Left ventricle myocardium inferior (tissue), 1 donor: ENCODE measurements around the gene KRT36. TPM values are rescaled to one million over a fixed set of nuclear protein-coding genes. Genes with fewer than 3 reads are reported as not detected.
A peak's percentile ranks its signal among the peaks of the same experiment; 100 is the strongest.

ENCODE experiments used
- DNase-seq: peaks from one replicate; pipeline ENCODE4 v3.0.0-alpha.2; 2020
- H3K27ac ChIP-seq: fragments of 200-600 bp; replicated peaks from 2 replicates; pipeline ENCODE4 v1.8.0; 2021
- H3K27me3 ChIP-seq: fragments of 200-600 bp; 2 replicates; pipeline ENCODE4 v1.8.0; 2021; ENCODE audit warnings: low read depth
- H3K36me3 ChIP-seq: fragments of 200-600 bp; 2 replicates; pipeline ENCODE4 v1.8.0; 2021
- H3K4me1 ChIP-seq: fragments of 200-600 bp; 2 replicates; pipeline ENCODE4 v1.8.0; 2021
- H3K4me3 ChIP-seq: fragments of 200-600 bp; 2 replicates; pipeline ENCODE4 v1.8.0; 2021; ENCODE audit warnings: mild to moderate bottlenecking, moderate library complexity
- H3K9me3 ChIP-seq: fragments of 200-600 bp; replicated peaks from 2 replicates; pipeline ENCODE4 v1.8.0; 2021
- CTCF ChIP-seq: fragments of 200-600 bp; IDR thresholded peaks from 2 replicates; pipeline ENCODE4 v1.8.0; 2021; ENCODE audit warnings: antibody characterized with exemption, mild to moderate bottlenecking, borderline replicate concordance
- intact Hi-C: fragments of 100-400 bp; cut with micrococcal nuclease; formaldehyde crosslinking; loops from one replicate; pipeline ENCODE4 v1.11.0; 2022
- total RNA-seq: library from RNA; stranded (reverse); fragmentation: NEBNext Ultra II Directional; extraction: Animal tissue kit (Norgen Biotek cat#: 25700); gene quantifications from one replicate; pipeline ENCODE4 v1.2.1, GENCODE V29; 2021
- donor health status: DM: no; HTN: yes; CAD: no; lungs with severe emphysema.

Gene KRT36
- total RNA-seq, 1 donor from 2014 or later = not detected

GRCh38 chr17:41478237-41478636, 11.5 kb downstream of the KRT36 start:
- Histone ChIP-seq H3K4me3 (no peak overlapping the region), H3K9me3 (peaks cover 8% of the 10 kb centered on the region), H3K4me1 (no peaks in the 10 kb centered on the region), H3K27me3 (peaks cover 36% of the 10 kb centered on the region), H3K36me3 (no peaks in the 10 kb centered on the region), H3K27ac (no peak overlapping the region)
- intact Hi-C loops = no loop called here
- no peak for DNase-seq
- TF ChIP-seq CTCF = no peak

DNA sequence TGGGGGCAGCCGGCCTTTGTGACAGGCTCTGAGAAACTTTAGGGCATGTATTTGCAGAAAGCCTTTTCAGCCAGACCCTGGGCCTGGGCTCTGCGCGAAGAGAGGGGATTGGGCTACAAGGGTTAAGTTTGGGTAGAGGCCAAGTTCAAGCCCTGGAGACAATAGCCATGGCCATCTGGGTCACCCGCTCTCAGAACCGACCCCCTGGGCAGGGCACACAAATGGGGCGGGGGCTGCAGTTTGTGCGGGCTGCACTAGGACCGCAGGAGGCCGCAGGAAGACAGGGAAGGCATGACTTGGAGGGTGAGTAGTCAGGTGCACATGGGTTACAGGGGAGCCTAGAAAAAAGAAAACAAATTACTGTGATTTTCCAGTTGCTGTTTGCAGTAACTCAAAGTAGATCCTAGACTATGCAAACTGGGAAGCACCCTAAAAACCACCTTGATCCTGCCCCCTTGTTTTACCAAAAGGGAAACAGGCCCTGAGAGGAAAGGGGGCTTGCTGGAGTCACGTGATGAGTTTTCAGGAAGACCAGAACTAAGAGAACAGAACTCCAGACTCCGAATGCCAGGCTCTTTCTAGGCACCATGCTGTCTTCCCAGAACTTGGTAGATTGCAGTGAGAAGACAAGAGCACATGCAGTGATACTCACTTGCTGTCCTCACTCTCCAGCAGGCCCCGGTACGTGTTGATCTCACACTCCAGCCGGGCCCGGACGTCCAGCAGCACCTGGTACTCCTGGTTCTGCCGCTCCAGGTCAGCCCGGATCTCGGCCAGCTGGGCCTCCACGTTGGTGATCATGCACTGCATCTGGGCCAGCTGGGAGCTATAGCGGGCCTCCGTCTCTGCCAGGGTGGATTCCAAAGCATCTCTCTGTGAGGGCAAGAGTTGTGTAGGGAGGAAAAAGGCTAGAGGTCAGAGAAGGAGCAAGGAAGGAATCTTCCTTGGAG, 12.6 kb downstream of the KRT36 start:
- Histone ChIP-seq H3K36me3 (no peaks in the 10 kb centered on the region), H3K4me3 (no peak overlapping the region), H3K27me3 (peaks cover 30% of the 10 kb centered on the region), H3K9me3 (peaks cover 11% of the 10 kb centered on the region), H3K27ac (no peak overlapping the region), H3K4me1 (no peaks in the 10 kb centered on the region)
- no peak for DNase-seq
- TF ChIP-seq CTCF = no peak
- intact Hi-C loops = no loop called here

DNA sequence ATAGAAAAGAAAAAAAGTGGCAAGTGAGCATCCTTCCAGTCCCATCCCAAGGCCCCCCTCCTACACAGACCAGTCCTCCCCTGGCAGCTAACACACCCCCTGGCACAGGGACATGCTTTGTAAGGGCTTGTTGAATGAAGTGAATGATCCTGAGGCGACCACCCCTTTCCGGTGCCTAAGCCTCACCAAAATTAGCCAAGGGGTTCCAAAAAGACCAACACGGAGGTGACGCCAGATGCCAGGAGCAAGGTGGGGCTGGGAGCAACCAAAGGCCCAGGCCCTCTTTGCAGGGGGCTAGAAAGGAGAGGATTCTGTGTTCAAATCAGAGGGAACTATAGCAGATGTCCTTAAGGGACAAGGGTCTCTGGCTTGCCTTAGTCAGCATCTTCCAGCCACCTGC, 14.3 kb downstream of the KRT36 start:
- H3K9me3 ChIP-seq = peaks cover 26% of the 10 kb centered on the region
- DNase-seq = no peak
- H3K36me3 ChIP-seq = no peaks in the 10 kb centered on the region
- no peaks in the 10 kb centered on the region for H3K4me1 ChIP-seq
- H3K4me3 ChIP-seq = no peak overlapping the region
- H3K27ac ChIP-seq = peak overlapping the region; percentile 11
- peaks cover 16% of the 10 kb centered on the region for H3K27me3 ChIP-seq
- TF ChIP-seq CTCF = no peak
- intact Hi-C loops = no loop called here

GRCh38 chr17:41474863-41475262, 14.8 kb downstream of the KRT36 start:
- no peak for DNase-seq

GRCh38 chr17:41468346-41468745, 21.4 kb downstream of the KRT36 start:
- Histone ChIP-seq H3K36me3 (no peaks in the 10 kb centered on the region), H3K4me3 (no peak overlapping the region), H3K27me3 (peaks cover 46% of the 10 kb centered on the region), H3K27ac (no peak overlapping the region), H3K9me3 (peaks cover 35% of the 10 kb centered on the region), H3K4me1 (peaks cover 15% of the 10 kb centered on the region)
- intact Hi-C loops = no loop called here
- no peak for DNase-seq
- no peak for TF ChIP-seq CTCF

More at GRCh38 chr17:41474863-41475262, 14.8 kb downstream of the KRT36 start:
- no peaks in the 10 kb centered on the region for H3K36me3 ChIP-seq
- TF ChIP-seq CTCF = no peak
- H3K27me3 ChIP-seq = peaks cover 11% of the 10 kb centered on the region
- intact Hi-C loops = no loop called here
- H3K4me1 ChIP-seq = no peaks in the 10 kb centered on the region
- H3K9me3 ChIP-seq = peaks cover 26% of the 10 kb centered on the region
- peak overlapping the region; percentile 11 for H3K27ac ChIP-seq
- no peak overlapping the region for H3K4me3 ChIP-seq
